GM19324 (cell line): ENCODE measurements around the gene NFIX.

Source experiments
- ATAC-seq: cut with Tn5 transposase; IDR thresholded peaks from one replicate; pipeline ENCODE4 v1.9.1; 2021; ENCODE audit warnings: mild to moderate bottlenecking, moderate library complexity; ENCODE audit not compliant: unreplicated experiment, low FRiP score

The NFIX gene

GRCh38 chr19:13135068-13136062 is 140.1 kb downstream of the NFIX start:
- no peak for ATAC-seq

DNA sequence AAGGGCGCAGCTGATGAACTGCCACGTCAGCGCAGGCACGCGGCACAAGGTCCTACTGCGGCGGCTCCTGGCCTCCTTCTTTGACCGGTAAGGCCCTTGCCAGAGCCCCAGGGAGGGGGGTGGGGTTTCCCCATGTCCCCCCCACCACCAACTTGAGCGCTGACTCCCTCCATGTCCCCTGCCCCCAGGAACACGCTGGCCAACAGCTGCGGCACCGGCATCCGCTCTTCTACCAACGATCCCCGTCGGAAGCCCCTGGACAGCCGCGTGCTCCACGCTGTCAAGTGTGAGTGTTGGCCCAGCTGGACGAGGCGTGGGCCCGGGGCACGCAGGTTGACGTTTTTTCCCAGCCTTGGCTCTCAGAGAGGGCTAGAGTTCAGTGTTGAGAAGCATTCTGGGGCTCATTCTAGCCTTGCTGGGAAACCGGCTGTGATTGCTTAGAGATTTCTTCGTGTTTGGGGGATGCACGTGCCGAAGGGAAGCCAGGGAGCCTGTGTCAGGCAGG is 142.1 kb downstream of the NFIX start:
- ATAC-seq = no peak

DNA sequence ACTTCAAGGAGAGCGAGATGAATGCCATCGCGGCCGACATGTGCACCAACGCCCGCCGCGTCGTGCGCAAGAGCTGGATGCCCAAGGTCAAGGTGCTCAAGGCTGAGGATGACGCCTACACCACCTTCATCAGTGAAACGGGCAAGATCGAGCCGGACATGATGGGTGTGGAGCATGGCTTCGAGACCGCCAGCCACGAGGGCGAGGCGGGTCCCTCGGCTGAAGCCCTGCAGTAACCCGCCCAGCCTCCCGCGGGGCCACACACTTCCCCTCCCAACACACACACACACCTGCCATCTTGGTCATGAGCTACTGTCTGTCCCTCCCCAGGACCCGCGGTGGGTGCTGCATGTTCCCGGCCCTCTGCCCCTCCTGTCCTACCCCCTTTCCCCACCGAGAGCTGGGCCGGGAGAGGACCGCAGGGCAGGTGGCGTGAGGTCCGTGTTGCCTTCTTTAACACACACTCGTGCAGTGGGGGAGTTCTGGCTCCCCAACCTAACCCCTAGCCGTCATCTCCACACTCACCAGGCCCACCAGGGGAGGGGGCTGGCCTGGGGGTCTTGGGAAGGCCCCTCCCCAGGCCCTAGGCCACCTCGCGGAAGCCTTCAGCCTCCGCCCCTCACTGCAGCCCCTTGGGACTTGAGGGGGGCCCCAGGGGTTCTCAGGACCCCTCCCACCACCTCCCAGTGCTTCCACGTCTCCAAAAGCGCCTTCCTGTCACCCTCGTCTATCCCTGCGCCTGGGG is 143.1 kb downstream of the NFIX start:
- ATAC-seq = no peak

DNA sequence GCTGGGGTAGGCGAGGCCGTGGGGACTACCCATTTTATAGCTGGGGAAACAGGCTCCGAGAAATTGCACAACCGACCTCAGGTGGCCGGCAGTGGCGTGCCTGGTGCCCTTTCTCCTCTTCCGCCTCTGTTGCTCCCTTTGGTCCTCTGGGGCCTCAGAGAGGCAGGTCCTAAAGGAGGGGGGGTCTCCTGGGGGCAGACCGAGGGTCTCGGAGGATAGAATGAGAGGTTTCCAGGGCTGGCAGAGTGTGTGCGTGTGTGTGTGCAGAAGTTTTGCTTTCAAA is 143.6 kb downstream of the NFIX start:
- ATAC-seq = no peak

GRCh38 chr19:13139633-13140311 is 144.5 kb downstream of the NFIX start:
- ATAC-seq = no peak

DNA sequence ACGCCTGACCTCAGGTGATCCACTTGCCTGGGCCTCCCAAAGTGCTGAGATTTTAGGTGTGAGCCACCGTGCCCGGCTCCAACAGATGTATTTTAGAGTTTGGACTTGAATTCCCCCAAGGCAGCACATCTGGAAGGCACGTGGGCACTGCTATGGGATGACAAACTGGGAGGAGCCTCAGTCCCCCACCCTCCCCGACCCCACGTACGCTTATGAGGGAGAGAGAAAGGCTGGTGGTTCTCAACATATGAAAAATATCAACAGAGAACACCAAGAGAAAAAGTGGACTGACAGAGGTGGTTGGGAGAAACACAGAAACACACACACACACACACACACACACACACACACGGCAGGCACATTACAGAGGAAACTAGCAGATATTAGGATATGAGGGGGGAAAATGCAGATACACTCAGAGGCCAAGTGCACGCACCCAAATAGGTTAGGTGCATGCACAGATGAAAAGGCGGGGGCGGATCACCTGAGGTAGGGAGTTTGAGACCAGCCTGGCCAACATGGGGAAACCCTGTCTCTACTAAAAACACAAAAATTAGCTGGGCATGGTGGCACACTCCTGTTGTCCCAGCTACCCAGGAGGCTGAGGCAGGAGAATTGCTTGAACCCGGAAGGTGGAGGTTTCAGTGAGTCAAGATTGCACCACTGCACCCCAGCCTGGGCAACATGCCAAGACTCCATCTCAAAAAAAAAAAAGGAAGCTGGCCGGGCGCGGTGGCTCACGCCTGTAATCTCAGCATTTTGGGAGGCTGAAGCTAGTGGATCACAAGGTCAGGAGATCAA is 151.7 kb downstream of the NFIX start:
- ATAC-seq = no peak
